GM19023 (cell line): Measurements from ENCODE around the gene SETBP1.

Experiments used
- ATAC-seq: cut with Tn5 transposase; IDR thresholded peaks from one replicate; pipeline ENCODE4 v1.9.1; 2021; ENCODE audit warnings: mild to moderate bottlenecking, moderate library complexity; ENCODE audit not compliant: unreplicated experiment

SETBP1 gene

DNA sequence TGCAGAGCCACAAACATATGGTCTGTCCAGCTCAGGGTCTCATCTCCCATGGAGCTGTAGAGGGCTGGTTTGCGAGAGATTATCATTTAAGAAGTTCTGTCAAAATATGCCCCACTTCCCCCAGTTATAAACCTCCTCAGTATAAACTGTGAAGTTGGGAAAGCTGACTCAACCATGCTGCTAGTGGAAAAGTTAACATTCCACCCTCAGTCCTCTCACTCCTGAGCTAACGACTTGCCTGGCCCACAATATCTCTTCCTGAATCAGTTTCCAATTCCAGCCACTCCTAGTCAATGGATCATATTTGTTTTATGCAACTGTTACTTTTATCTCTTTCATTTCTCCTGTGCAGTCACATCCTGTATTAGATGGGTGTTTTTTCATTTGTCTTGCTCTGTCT, 326.2 kb downstream of the SETBP1 start:
- ATAC-seq = no peak

DNA sequence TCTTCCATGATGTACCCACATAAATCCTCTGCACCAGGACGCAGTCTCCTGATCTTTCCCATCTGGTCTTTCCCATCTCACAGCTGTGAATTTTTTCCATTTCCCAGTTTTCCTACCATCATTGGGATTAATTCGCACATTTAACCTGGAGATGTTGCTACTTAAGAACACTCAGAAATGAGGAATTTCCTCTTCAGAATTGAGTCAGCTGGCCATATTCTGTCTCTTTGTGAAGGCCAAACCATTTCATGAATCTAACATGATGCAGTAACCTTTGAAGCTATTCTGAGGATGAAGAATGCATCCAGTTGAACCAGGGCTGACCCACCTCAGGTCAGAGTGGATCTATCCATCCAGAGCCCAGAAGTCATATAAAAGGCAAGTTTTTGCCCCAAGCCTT, 326.8 kb downstream of the SETBP1 start:
- ATAC-seq = no peak

DNA sequence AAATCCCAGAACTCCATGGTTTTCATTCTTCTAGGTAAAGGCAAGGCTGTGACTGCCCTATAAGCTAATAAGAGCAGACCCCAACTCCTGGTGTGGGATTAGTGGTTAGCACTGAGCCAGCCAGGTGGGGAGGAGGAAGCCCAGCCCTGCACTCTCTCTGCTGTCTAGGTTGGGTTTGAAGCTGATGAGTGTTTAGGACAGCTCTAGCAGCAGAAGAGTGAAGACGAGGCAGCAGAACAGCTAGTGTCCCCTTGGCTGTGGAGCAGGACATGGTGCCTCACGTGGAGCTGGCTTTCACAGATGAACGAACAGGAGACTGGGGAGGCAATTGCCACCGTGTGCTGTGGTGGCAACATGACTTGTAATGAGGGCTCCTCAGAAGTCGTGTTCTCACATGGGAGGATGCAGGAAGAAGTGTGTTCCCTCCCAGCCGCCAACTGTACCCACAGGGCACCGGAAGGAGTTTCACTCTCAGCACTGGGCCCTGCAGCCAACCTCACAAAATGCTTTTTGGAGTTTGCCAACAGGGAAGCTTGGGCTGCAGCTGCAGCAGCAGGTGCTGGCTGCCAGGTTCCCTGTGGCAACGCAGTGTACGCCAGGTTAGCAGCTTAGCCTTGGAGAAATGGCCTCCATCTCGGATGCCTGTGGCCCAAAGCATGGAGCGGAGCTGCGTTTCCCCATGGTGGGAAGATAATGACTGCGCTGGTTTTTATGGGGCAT, 328.2 kb downstream of the SETBP1 start:
- no peak for ATAC-seq

DNA sequence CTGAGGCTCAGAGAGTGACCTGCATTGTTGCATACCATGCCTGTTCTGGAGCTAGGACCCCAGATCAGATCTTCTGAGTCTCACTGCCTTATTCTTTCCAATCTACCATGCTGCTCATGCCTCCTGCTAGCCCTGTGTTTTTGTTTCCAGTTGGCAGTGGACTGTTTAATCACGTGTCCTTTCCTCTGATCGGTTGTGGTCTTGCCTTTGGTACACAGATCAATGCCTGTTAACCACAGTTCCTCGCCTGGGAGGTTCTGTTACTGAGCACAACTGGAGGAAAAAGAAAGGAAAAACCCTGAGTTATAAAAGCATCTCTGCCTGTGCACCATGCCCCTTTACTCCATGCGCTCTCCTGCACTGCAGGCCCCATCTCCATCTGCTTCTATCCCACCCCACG, 329.1 kb downstream of the SETBP1 start:
- ATAC-seq = no peak

DNA sequence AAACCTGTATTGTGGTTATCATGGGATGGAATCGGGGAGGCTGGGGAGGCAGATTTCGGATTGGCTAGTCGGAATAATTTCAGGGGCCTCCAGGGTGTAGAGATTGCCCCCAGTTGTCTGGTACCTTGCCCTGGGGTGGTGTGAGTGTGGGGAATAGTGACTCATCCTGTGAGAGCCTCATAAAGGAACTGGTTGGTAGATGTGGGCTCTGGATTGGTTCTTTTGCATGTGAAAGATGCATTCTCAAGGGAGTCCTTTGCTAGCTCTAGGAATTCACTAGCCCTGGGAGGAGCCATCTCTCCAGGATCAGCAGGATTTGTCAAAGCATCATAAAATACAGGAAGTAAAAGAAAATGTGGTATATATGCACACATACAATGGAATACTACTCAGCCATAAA, 331.6 kb downstream of the SETBP1 start:
- ATAC-seq = no peak

DNA sequence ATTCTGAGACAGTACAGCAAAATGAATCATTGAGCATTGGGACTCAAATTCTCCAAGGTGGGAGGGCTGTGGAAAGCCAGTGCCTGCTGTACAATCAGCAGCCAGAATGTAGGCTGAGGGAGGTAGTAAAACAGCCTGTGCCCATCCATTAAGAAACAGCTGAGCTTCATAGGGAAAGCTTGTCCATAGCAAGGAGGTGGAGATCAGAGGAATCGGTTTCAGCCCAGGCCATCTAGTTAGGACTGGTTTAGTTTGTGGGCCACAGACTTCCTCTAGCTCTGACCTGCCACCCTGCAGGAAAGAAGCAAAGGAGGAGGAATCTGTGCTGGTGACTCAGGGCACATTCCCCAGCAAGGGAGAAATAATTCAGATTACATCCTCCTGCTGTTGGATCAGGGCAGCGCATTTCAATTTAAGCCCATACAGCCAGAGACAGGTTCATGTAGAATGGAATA, 333.4 kb downstream of the SETBP1 start:
- no peak for ATAC-seq

DNA sequence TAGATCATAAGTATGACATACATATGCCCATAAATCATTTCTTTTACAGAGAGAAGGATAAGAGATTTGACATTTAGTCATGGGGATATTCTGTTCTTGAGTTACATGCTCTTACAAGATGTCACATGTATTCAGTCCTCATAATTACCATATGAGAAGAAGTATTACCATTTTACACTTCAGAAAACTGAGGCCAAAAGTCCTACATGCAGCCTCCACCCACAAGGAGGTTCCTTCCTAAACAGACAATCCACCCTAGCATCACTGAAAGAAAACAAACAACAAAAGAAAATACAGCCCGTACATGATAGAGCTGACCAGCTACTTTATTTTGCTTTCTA, 335.1 kb downstream of the SETBP1 start:
- no peak for ATAC-seq

DNA sequence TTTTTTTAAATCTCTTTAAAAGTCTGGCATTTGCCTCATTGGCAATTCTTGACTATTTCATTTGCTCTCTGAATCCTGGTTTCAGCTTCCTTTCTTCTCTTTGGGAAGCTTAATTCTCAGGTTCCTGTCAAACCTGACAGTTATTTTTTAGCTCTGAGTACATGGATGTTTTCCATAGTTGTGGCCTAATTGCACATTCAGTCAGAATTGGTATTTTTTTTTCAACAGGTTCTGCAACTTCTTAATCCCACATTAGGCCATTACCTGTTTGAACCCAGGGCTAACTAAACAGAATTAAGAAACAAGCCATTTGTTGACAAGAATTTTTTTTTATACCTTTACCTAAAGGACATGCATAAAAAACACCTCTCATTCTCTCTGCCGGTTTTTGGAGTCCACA, 338.8 kb downstream of the SETBP1 start:
- ATAC-seq = no peak

DNA sequence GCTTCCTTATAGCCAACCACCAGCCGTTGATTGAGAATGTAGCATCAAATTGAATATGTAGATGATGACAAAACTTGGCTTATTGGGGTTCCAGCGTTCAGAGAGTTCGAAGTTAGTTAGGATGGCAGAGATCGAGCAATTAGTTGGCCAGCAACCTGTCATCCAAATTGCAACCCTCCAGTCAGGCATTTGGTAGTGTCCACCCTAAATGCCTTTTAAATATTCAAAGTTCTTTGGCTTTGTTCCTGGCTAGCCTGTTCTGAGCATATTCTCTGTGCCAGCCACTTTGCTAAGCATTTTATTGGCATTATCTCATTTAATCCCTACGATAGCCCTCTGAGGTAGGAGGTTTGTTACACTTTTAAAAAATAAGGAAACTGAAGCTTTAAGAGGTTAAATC, 342.8 kb downstream of the SETBP1 start:
- ATAC-seq = no peak

DNA sequence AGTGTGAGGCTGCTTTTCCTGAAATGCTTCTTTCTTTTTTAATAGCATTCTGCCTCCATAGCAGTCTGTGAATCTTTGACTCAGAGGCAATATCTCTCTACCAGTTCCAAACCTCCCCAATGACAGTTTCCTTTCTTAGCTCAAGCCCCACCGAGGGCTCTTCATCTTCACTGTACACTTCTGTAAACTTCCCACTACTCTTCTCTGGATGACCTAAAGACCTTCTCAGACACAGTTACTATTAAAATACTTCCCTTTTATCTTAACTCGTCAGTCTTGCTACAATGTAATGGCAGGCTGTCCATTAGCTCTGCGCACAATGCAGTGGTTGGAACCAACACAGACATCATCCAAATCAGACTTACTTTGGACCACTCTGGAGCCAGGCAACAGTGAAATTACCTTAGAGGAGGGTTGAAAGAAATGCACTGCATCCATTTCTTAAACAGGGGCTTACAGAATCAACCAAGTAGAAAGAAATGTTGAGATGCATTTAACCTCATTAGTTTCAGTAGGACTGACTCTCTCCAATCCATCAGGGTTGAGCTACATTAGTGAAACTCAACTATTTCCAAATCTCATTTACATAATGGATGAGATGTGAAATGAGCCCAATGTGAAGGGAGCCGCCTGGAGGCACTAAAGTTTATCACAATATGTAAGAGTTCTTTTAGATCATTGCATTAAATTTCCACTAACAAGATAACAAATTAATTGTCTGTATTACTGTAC, 343.8 kb downstream of the SETBP1 start:
- no peak for ATAC-seq

DNA sequence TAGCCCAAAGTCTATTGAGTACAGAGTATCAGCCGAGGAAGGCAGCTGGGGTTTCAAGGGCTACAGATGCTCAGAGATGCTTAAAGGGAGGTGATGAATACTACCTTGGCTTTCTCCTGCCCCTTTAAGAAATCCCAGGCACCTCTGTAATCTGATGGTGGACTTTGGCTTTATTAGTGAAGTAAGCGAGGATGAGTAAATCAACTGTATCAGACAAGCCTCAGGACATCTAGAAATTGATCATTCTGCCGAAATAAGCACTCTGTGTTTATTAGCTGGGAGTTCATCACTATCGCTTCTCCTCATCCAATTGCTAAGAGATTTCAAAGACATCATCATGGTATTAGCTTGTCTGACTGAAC, 344.4 kb downstream of the SETBP1 start:
- no peak for ATAC-seq

DNA sequence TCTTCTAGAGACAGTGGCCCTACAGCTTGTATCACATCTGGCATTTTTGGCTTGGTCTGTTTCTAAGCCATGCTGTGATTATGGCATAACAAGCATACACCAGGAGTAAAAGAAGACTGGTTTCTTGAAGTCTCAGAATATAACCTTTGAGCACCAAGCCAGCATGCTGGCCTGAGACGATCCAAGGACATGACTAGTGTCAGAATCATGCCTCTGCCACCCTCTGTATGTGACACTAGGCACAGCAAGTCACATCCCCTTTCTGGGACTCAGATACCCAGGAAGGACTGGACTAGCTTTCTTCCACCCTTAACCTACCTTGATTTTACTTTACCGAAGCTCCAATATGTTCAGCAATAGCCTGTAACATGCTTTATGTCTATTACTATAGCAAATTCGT, 345.5 kb downstream of the SETBP1 start:
- no peak for ATAC-seq

DNA sequence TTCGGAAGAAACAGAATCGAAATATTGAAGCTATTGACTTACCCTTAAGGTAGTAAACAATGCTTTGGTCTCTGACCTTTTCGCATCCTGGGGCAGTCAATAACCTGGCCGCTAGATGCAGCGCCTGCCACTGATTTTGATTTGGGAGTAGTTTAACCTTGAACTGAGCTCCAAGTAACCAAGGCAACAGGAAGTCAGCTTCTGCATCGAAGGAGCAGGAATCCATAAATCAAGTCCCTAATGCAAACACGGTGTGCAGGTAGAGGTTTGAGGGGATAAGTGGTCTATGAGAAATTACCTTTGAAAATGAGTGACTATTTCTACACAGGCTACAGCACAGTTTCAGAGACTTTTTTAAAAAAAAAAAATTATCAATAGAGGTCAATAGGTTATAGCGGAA, 353.5 kb downstream of the SETBP1 start:
- no peak for ATAC-seq

DNA sequence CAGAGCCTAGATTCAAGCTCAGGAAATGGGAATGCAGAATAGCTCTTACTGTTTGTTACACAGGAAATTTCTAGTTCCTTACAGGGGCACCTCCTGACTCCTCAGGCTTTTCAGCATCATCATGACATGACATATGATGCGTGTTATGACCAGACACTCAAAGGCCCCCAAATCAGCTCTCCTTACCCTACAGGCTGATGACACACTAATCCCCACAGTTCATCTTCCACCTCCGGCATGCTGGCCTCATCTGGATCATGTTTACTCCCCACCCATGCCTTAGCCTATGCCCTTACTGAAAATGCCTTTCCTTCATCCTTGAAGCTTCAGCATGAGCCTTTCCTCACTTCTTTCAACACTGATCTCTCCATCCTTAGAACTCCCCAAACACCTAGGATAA, 356.9 kb downstream of the SETBP1 start:
- no peak for ATAC-seq

DNA sequence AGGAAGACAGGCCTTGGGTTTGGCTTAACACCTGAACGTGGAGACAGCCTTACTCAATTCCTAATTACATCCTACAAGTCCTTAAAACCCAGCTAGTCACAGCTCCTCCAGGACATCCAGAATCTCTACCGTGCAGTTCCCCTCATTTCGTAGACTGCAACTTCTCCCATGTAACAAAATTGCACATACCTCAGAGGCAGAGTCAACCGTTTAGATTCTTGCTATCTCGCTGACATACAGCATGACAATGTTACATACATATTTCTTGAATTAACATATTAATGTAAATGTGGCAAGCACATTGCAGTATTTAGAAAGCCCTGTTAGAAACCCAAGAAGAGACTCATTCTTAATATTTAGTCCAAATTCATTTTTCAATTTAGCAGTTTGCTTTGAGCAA, 358.7 kb downstream of the SETBP1 start:
- ATAC-seq = no peak

DNA sequence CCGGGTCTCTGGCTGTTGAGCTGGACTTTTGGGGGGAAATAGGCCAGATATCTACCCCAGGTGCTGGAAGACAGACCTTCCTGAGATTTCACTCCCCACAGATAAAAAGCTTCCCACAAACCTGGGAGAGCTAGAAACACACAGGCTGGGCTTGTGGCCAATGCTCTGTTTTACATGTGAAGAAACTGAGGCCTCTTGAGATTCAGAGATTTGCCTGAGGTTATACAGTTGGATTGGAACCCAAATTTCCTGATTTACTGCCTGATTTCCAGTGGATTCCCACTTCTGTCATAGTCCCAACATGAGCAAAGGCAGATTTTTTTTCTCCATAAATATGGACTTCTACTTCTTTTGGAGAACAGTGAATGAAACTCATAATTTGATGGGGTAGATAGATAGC, 360.2 kb downstream of the SETBP1 start:
- ATAC-seq = no peak

DNA sequence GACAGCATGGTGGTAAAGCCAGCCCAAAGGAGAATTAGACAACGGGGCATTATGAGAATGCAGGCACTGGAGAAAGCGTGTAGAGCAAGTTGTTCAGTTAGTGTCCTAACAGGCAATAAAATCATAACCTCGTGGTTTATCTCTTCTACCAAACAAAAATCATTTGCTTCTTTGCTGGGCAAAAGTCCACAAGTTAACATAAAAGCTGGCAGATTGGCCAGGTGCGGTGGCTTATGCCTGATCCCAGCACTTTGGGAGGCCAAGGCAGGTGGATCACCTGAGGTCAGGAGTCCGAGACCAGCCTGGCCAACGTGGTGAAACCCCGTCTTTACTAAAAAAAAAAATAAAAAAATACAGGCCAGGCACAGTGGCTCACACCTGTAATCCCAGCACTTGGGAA, 364.1 kb downstream of the SETBP1 start:
- ATAC-seq = no peak

DNA sequence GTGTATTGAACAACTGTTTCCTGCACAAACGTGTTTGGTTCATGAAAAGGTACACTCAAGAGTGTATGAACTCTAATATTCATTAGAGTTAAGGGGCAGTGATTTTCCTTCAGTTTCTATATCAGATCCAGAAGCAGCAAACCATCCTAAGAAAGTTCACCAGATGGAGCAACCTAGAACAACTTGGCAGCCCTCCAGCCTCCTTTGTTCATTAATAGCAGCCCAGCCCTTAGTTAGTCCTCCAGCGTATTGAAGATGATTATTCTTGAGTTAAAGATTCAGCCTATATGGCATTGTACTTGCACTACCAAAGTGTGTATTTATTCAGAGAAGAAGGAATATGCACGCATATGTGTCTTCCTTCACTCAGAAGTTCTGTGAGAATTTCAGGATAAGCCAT, 365.5 kb downstream of the SETBP1 start:
- ATAC-seq = no peak

DNA sequence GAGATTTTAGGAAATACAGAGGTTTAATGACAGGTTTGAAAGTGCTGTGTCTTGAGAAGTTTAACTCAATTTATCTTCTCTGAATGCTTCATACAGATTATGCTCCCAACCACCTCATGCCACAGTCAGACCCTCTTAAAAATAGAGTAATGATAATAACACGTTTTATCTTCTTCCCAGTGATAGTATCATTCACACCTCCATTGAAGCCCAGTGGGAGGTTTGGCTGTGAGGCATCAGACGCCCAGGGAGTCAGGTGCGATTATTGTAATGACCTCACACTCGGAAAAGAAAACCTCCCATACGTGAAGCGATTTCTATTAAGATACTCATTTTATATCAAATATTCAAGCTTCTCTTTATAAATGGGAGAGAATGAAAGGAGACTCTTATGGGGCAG, 366.3 kb downstream of the SETBP1 start:
- no peak for ATAC-seq

DNA sequence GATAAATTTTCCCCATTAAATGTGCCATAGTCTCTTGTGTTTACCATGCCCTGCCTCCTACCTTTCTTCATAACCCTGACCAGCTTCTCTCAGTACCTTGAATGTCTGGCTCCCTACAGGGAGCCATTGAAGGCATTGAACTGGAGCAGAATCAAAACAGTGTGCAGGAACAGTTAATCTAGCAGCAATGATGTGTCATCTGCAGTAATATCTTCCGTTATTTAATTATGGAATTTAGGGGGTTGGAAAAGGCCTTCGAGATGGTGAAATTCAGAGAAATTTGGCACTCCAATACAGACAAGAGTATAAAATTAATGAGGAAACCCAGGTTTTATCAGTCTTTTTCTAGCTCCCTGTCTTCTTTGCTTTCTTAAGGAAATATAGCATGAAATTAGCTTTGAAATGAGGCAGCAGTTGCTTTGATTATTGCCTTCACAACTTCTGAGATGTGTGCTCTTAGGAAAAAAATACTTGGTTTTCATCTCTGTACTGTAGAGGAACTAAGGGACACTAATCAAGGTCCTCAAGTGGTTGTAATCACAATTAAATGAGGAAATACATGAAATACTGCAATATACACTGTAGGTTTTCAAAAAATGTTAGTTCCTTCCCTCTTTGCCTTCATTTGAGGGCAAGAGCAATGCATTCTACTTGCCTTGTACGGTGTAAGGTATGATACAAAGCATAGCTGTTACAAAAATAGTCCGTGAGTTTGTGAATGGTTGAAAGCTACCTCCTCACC, 369.1 kb downstream of the SETBP1 start:
- no peak for ATAC-seq

DNA sequence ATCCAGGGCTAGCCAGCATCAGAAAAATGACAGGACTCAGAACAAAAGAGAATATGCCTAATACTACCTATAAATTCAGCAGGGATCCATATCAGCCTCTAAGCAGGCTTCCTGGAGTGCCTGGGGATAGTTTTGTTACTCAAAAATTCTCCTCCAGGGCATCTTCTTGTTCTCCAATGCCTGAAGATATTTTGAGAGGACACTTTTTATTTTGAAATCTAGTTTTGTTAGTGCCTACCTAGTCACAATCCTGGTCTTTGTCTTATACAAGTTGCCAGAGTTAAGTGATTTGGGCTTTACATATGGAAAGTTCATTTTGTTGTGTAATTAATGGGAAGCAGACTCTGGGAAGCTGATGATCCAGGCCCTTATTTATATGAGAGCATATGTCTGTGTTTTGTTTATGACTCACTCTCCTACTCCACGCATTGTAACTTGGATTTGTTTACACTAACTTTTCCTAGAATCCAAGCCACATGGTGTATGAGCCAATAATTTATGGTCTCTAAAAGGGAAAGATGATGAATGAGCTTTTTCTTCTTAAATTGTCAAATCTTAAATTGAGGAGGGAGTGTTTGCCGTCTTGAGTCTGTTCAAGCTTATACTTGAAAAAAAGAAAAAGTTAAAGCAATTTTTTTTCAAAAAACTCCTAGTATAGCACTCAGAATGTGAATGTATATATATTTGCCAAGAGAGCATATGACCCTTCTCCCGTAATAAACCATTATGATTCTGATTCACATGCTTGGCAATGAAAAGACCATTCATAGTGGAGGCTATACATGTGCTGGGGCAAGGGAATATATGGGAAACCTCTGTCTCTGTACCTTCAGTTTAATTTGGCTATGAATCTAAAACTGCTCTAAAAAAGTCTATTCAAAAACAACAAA, 370.3 kb downstream of the SETBP1 start:
- ATAC-seq = no peak
